Measurements from ENCODE around the gene LYL1. TPM values are rescaled to one million over a fixed set of nuclear protein-coding genes. Genes with fewer than 3 reads are reported as not detected.

Gene LYL1
- total RNA-seq, 1 experiment from 2014 or later = 0.23 TPM

DNA sequence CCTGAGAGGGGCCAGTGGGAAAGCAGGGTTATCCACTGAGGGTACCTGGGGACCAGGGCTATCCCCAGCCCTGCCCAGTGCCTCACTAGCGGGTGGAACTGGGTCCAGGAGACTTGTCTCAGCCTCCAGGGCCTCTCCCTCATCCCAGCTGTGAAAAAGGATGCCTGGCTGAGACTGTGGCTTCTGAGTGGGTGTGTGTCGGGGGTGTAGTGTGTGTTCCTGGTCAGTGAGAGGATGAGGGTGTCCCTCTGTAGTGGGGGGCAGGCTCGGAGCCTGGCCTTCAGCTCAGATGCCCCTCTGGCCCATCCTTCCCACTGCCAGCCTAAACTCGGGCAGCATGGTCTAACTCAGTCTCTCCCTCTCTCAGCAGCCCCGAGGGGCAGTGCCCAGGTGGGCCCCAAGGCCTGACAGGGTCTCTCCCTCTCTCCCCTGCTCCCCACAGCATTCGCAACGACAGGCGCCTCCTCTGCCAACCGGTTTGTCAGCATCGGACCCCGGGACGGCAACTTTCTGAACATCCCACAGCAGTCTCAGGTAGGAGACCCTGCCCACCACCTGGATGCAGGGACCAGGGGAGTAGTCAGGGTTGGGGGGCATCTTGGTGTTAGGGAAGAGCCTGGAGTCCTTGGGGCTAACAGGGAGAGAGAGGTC, 12.7 kb downstream of the LYL1 start:
- BruUV-seq (replicated peaks) = no TSS peak
- Histone ChIP-seq H3K36me3 (ENCODE audit: control insufficient read depth, insufficient read depth, low read length) (no peaks in the 10 kb centered on the region; the same call in 1 of the 2 replicates), H3K27ac (ENCODE audit: low read length) (no peak overlapping the region), H3K4me3 (ENCODE audit: low read depth in 2 of 2, low read length in 2 of 2) (no peak overlapping the region), H3K4me1 (ENCODE audit: control insufficient read depth, insufficient read depth, low read length) (peaks cover 37% of the 10 kb centered on the region), H3K27me3 (ENCODE audit: control insufficient read depth, insufficient read depth, low read length) (no peaks in the 10 kb centered on the region), H3K9me3 (ENCODE audit: control insufficient read depth, insufficient read depth, low read depth, low read length) (no peaks in the 10 kb centered on the region)
- in situ Hi-C loops (cut with HindIII; ENCODE audit: low pct_unique_long_range_greater_than_20kb, low sequenced_read_pairs) (no loop called here), intact Hi-C loops (cut with micrococcal nuclease; ENCODE audit: unreplicated experiment) (loop anchor here (5.0 to 10.0 kb wide), 2 partner anchors 55 to 113 kb away; no protein-coding TSS in a partner anchor)
- TF ChIP-seq, protein P1, sequence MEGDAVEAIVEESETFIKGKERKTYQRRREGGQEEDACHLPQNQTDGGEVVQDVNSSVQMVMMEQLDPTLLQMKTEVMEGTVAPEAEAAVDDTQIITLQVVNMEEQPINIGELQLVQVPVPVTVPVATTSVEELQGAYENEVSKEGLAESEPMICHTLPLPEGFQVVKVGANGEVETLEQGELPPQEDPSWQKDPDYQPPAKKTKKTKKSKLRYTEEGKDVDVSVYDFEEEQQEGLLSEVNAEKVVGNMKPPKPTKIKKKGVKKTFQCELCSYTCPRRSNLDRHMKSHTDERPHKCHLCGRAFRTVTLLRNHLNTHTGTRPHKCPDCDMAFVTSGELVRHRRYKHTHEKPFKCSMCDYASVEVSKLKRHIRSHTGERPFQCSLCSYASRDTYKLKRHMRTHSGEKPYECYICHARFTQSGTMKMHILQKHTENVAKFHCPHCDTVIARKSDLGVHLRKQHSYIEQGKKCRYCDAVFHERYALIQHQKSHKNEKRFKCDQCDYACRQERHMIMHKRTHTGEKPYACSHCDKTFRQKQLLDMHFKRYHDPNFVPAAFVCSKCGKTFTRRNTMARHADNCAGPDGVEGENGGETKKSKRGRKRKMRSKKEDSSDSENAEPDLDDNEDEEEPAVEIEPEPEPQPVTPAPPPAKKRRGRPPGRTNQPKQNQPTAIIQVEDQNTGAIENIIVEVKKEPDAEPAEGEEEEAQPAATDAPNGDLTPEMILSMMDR (IDR thresholded peaks at IDR 0.05) = no peak
- TF ChIP-seq, protein P2, sequence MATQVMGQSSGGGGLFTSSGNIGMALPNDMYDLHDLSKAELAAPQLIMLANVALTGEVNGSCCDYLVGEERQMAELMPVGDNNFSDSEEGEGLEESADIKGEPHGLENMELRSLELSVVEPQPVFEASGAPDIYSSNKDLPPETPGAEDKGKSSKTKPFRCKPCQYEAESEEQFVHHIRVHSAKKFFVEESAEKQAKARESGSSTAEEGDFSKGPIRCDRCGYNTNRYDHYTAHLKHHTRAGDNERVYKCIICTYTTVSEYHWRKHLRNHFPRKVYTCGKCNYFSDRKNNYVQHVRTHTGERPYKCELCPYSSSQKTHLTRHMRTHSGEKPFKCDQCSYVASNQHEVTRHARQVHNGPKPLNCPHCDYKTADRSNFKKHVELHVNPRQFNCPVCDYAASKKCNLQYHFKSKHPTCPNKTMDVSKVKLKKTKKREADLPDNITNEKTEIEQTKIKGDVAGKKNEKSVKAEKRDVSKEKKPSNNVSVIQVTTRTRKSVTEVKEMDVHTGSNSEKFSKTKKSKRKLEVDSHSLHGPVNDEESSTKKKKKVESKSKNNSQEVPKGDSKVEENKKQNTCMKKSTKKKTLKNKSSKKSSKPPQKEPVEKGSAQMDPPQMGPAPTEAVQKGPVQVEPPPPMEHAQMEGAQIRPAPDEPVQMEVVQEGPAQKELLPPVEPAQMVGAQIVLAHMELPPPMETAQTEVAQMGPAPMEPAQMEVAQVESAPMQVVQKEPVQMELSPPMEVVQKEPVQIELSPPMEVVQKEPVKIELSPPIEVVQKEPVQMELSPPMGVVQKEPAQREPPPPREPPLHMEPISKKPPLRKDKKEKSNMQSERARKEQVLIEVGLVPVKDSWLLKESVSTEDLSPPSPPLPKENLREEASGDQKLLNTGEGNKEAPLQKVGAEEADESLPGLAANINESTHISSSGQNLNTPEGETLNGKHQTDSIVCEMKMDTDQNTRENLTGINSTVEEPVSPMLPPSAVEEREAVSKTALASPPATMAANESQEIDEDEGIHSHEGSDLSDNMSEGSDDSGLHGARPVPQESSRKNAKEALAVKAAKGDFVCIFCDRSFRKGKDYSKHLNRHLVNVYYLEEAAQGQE (IDR thresholded peaks at IDR 0.05; ENCODE audit: insufficient read depth in 1 of 2, low read depth in 2 of 2, low read length in 1 of 2) = no peak
- TF ChIP-seq SIN3A (IDR thresholded peaks at IDR 0.05; ENCODE audit: borderline replicate concordance, insufficient read depth, low read depth, low read length) = no peak
- ATAC-seq = no peak
- no peak for DNase-seq (ENCODE audit: low read depth, low spot score)
- POLR2A ChIA-PET = no interaction called here
- CTCF ChIA-PET = no interaction called here

DNA sequence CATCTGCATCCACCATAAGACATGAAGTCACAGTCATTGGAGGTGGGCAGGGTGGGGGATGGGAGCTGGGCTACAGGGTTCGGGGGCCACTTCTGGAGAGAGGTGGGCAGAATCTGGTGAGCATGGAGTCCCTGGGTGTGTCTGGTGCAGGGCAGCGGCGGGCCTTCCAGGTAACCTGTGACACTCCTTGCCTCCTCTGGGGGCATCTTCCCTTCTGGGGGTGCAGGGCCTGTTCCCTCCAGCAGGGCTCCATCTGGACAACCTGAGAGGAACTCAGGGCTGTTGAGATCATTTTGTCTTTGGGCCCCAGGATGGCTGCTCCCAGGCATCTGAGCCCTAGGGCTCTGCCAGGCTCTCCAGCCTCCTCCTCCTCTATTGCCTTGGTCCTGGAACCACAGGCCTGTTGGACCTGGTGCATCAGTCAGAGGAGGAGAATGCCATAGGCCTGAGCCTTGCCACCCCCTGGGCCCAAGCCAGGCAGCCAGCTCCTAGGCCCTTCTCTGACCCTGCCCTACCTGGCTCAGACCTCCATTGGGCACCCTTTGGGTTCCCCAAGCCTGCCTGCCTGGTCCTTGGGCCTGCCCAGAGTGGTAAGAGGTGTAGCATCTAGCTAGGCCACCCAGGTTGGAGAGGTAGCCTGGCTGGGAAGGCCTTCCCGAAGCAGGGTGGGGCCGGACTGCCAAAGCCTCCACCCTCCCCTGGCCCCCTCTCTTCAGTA, 13.4 kb downstream of the LYL1 start:
- CTCF ChIA-PET = no interaction called here
- TF ChIP-seq, protein P1 (IDR thresholded peaks at IDR 0.05) = no peak
- no peak for TF ChIP-seq POLR2AphosphoS5 (IDR thresholded peaks at IDR 0.05; ENCODE audit: low read depth, low read length)
- TF ChIP-seq, protein P2 (IDR thresholded peaks at IDR 0.05; ENCODE audit: insufficient read depth in 1 of 2, low read depth in 2 of 2, low read length in 1 of 2) = no peak
- DNase-seq (ENCODE audit: low read depth, low spot score) (no peak), ATAC-seq (no peak; the same call in 1 of the 2 replicates)
- intact Hi-C loops (cut with micrococcal nuclease; ENCODE audit: unreplicated experiment) (no loop called here), in situ Hi-C loops (cut with HindIII; ENCODE audit: low pct_unique_long_range_greater_than_20kb, low sequenced_read_pairs) (no loop called here)
- Histone ChIP-seq H3K27me3 (ENCODE audit: control insufficient read depth, insufficient read depth, low read length) (no peaks in the 10 kb centered on the region), H3K9me3 (ENCODE audit: control insufficient read depth, insufficient read depth, low read depth, low read length) (no peaks in the 10 kb centered on the region), H3K4me1 (ENCODE audit: control insufficient read depth, insufficient read depth, low read length) (peaks cover 31% of the 10 kb centered on the region), H3K36me3 (ENCODE audit: control insufficient read depth, insufficient read depth, low read length) (no peaks in the 10 kb centered on the region; the same call in 1 of the 2 replicates), H3K4me3 (ENCODE audit: low read depth in 2 of 2, low read length in 2 of 2) (no peak overlapping the region), H3K27ac (ENCODE audit: low read length) (no peak overlapping the region)
- BruUV-seq (replicated peaks) = no TSS peak
- POLR2A ChIA-PET = no interaction called here
